GM18499 (cell line): Measurements from ENCODE around the gene SNAP47.
A peak's percentile ranks its signal among the peaks of the same experiment; 100 is the strongest.

ENCODE experiments used
- ATAC-seq: cut with Tn5 transposase; IDR thresholded peaks from one replicate; pipeline ENCODE4 v1.9.1; 2021; ENCODE audit warnings: moderate number of reproducible peaks; ENCODE audit not compliant: insufficient read depth, unreplicated experiment

SNAP47 gene

DNA sequence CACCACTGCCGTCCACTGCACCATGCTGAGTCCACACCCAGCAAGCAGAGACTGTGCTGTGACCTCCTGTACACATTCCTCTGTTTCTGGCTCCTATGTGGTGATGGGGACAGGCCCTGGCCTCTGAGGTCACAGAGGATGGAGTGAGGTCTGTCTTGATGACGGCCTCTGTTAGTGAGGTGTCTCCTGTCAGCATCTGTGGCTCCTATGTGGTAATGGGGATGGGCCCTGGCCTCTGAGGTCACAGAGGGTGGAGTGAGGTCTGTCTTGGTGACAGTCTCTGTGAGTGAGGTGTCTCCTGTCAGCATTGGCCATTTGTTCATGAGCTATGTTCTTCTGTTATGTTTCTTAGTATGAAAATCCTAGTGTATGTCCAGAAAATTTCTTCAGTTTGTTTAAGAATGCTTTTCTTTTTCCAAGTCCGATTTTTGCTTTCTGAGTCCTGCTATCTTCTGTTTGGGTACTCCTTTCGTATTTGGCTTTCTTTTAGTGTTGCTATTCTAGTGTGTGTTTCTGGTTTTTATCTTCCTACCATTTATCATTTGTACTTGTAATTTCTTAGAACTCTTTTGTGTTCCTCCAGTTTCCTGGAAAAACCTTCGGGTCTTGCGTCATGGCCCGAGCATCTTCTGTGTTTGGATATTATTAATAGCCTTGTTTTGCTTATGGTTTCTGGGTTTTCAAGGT is 13.4 kb downstream of the SNAP47 start:
- ATAC-seq: no peak

DNA sequence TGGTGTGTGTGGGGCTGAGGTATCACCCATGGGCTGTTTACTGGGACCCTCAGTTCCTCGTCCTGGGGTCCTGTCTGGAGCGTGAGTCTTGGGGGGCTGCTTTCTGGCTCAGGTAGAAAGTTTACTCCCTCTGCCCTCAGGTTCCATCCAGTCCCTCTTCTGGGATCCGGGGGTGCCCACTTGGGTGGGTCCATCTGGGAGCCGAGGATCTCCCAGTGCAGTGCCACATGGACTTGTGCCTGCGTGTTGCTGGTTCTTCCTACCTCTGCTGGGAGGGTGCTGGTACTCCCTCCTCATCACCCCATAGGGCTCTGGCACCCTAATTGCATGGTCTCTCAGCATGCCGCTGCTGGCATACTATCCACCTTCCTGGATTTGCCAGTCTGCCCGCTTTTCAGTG is 14.0 kb downstream of the SNAP47 start:
- ATAC-seq: no peak

DNA sequence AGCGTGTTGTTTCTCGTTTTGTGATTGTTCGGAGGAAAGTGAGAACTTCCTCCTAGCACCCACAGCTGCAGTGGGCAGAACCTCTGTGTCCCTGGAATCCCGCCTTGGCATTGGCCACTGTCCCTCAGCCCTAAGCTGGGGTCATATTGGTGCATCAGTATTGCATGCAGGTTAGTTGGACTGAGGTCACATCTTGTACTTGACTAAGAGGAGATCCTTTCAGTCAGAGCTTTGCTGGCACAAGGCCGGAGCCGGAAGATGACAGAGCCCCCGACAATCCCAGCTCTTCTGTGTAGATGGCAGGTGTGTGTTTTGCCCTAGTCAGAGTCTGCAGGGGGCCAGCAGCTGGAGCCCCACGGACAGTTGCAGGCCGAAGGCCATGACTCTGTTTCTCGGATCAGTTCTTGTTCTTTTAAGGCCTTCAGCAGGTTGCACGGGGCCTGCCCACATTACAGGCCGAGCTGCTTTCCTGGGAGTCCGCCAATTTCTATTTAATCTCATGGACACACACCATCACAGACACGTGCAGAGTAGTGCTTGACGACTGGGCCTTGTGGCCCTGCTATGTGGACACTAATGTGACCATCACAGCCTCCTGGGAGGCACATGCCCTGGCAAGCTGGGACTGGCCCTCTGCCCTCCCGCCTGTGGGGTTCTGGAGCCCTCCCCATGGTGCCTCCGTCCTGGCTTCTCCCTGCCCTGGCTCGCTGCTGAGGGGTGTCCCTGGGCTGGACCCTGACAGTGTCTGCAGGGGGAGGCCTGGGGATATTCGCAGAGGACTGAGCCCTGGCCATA is 14.9 kb downstream of the SNAP47 start:
- ATAC-seq: no peak

GRCh38 chr1:227753999-227754711 is 18.9 kb downstream of the SNAP47 start:
- ATAC-seq: no peak

DNA sequence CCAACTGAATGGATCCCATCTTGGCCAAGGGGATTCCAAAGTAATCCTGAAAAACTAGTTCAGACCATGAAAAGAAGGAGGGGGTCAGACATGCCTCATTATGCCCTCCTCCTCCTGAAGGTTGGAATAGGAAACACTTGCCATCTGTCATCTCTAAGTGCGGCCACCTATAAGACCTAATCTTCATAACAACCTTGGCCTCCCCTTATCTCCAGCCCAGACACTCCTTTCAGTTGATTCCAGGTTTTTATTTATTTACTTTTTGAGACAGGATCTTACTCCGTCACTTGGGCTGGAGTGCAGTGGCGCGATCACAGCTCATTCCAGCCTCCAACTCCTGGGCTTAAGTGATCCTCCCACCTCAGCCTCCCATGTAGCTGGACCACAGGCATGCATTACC is 19.7 kb downstream of the SNAP47 start:
- ATAC-seq: no peak

DNA sequence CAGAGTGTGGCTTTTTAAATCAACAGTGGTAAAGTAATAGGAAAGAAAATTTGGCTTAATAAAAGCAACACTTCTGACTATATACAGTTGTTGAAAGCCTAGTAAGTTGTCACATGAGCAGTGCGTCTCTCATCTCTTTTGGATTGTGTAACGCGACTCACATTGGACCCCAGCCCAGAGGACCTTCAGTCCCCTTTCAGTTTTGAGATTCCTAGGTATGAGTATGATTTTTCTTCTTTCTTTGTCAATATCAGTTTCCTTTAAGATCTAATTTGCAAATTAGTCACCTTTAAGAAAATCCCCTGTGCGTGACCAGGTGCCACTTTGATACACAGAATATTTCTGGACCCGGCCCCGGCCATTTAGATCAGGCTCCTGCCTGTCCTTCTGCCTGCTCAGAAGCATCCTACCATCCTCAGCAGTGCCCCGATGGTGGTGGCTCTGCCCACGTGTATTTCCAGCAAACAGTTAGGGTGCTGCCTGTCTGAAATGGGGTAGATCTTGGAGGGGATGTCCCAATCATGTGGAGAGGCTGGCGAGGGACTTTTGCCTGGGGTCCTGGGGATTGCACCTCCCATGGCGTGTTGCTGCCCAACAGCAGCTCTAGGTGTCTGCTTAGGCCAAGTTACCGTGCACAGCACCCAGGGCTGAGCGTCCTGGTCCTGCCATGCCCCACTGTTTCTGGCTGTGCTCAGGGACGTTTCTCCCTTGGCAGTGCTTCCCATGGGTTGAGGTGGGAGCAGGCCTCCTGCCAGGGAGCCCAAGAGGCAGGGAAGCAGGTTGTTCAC is 21.1 kb downstream of the SNAP47 start:
- ATAC-seq: no peak

- no peak for ATAC-seq
Observed at GRCh38 chr1:227757781-227758180, 22.5 kb downstream of the SNAP47 start.

- ATAC-seq: no peak
Observed at GRCh38 chr1:227758366-227758765, 23.1 kb downstream of the SNAP47 start.

DNA sequence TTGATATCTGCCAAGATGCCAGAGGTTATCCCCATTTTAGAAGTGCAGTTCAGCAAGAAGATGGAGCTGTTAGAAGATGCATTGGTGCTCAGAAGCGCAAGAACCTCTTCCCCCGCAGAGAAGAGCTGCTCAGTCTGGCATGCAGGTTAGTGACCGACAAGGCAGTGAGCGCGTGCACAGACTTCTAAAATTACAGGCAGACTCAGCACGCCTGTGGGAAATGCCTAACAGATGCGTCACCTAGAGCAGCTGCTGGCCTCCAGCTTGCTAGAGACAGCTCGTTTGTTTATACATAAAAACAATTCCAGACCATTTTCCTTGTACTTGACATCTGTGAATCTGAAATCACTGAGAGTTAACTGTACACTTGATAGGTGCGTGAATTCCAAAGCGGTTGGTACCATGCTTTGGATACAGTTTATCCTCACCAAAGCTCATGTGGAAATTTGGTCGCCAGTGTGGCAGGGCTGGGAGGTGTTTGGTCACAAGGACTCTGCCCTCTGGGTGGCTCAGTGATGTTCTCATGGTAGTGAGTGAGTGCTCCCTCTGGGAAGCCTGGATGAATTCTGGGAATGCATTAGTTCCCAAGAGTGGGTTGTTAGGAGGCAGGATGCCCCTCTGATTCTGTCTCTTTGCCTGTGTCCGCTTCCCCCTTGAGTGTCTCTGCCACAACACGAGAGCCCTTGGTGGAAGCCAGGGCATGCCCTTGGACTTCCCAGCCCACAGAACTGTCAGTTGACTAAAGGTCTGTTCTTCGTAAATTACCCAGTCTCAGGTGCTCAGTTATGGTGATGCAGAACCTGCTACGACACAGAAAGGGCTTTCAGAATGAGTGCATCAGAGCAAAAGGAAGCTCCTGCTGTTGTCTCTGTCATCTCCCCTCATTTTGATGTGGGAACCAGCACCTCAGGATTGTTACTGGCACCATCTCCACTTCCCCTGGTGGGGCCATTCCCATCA is 24.4 kb downstream of the SNAP47 start:
- ATAC-seq: no peak

- no peak for ATAC-seq
Observed at GRCh38 chr1:227760377-227760776, 25.1 kb downstream of the SNAP47 start.

DNA sequence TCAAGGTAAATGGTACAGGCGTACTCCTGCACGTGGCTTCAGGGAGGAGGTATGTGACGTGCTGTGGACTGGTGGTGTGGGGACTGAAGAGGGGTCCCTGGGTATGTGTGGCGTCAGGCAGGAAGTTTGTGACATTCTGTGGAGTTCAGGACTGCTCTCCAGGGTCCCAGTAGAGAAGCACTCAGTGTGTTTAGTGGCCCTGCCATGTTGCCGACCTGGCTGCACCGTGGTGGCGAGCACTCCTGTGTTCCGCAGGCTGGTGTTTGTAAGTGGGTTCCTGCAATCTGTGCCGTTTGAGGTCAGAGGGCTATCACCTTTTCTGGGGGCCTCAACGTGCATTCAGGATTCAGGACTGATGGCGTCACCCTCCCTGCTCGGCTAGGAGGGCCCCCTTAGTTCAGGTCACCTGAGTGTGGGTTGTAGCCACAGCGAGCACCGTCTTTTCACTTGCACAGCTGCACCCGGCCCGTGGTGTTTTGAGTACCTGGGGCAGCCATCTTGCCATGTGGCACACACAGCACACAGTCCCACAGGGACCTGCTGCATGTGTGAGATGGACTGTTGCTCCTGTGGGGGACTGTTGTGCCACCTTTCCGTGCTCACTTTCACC is 26.5 kb downstream of the SNAP47 start:
- ATAC-seq: no peak

DNA sequence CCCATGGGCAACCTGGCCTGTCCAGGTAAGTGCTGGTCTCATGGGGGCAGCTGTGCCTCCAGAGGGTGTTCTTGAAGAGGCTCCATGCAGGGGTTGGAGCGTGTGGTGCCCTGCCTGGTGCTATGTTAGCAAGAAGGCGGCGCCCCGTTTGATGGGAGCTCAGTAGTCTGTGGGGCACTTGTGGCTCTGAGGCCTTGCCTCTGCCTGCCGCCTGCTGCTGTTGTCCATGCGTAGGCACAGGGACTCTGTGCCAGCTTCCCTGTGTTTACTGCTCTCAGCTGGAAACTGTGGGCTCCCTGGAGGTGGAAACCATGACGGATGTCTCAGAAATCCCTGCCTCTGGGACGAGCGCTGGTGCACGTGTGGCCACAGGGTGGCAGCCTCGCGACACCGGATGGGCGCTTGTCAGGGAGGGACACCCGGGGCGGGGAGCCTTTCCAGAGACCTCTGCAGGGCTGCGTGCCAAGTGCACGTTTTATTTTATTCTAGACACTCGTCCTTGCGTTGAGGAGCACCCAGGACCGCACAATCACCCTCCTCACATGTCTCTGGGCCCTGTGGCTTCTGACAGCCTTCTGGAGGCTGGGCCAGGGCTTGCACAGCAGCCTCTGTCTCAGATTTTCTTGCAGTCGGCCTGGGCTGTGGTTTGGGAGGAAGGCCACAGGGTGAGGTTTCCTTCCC is 27.1 kb downstream of the SNAP47 start:
- peak; percentile 52 for ATAC-seq

GRCh38 chr1:227763246-227764018 is 28.2 kb downstream of the SNAP47 start:
- no peak for ATAC-seq

- no peak for ATAC-seq
Observed at GRCh38 chr1:227764019-227764391, 28.8 kb downstream of the SNAP47 start.

DNA sequence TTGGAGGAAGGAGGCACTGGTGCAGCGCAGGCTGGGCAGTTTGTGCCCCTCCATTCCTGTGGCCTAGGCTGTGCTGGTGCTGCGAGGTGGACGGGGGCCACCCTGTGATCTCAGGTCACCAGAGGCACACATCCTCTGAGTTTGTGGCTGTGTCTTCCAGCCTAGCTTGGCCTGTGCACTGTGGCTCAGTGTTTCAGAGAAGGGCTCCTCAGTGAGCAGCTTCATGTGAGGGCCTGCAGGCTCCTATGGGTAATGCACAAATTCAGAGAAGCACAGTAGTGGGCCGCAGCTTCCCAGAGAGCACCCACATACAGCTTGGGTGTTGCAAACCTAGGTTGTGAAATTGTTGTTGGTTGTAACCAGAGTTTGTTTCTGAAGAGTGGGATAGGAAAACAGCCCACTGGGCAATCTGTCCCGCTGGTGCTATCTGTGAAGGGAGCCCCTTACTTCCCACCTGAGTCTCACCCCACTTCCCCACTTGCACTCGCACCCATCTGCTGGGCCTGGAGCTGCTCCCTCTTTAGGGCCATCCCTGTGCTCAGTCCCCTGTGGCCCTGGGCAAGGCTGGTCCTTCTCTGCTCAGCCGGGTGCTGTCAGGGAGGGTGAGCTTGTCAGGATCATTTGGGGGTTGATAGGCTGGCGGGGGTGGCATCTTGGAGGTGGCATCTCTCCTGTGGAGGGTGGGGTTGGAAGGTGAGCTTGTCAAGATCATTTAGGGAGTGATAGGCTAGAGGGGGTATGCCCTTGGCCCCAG is 30.2 kb downstream of the SNAP47 start:
- no peak for ATAC-seq

GRCh38 chr1:227766015-227766634 is 30.9 kb downstream of the SNAP47 start:
- no peak for ATAC-seq
